AG08395 (cell line): ENCODE measurements around the gene NSUN5.
"Not testable (repeated sequence)": the region's sequence is repeated elsewhere in the genome, so short reads cannot be mapped to it uniquely, and the experiment has no call there.

Experiments used
- DNase-seq: peaks from one replicate; pipeline ENCODE4 v3.0.0; 2012; ENCODE audit warnings: mixed read lengths, low spot score

NSUN5 gene

DNA sequence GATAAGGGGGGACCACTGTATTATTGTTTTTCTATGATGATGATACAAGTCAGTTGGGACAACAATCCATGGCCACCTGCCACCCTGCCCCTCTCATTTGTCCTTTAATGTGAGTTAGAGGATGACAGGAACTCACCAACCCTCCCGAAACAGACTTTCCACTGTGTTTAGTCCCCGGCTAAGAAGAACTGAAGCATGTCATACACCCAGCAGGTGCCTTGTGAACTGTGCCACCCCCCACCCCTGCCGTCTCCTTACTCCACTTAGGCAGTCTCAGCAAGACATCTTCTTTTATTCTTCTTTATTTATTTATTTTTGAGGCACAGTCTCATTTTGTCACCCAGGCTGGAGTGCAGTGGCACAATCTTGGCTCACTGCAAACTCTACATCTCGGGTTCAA lies 40.8 kb downstream of the NSUN5 start:
- not testable (repeated sequence) for DNase-seq

DNA sequence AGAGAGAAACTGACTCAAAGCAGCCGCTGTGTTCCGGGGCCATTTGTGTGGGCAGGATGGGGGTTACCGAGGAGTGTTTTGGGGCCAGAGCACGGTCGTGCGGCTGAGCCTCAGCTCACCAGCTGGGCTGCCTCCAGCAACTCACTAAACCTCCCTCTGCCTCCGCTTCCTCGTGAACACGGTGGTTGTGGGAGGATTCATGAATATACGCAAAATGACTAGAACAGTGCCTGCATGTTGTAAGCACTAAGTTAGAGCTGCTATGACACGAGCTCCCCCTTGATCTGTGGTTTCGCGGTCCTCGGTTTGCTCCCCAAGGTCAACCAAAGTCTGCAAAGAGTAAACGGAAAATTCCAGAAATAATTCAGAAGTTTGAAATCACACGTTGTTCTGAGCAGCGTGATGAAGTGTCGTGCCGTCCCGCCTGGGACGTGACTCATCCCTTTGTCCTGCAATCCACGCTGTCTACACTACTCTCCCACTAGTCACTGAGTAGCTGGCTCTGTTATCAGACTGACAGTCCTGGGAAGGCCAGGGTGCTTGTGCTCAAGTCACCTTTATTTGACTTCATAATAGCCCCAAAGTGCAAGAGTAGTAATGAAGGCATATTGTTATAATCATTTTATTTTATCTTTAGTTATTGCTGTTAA lies 41.8 kb downstream of the NSUN5 start:
- DNase-seq = not testable (repeated sequence)

DNA sequence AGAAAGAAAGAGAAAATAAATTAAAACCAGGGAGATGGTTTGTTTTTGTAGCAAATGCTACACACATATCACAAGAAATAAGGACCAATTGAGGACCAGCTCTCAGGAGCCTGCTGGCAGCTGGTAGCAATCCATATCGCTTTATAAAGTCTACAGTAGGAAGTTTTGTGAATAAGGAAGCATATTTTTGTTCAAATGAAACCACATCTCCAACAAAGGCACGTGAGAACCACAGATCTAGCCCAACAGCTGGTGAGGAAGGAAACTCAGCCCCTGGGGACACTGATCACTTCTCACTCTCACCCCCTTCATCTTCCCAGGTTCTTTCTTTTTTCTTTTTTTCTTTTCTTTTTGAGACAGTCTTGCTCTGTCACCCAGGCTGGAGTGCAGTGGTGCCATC lies 46.2 kb downstream of the NSUN5 start:
- not testable (repeated sequence) for DNase-seq
